DND-41 (cell line): Measurements from ENCODE around the gene NHERF2.

ENCODE experiments used
- ATAC-seq: fragments of 200-7000 bp; cut with Tn5 transposase; 3 replicates; pipeline ENCODE4 v1.9.1; 2021; ENCODE audit warnings: low read depth; ENCODE audit not compliant: insufficient read depth
- DNase-seq: peaks from one replicate; pipeline ENCODE4 v3.0.0-alpha.2; 2020
- H2AFZ ChIP-seq: 2 replicates; pipeline ENCODE4 v1.6.0; 2012; ENCODE audit warnings: low read depth, low read length
- H3K27ac ChIP-seq: 2 replicates; pipeline ENCODE4 v1.5.1; 2012; ENCODE audit warnings: low read length, inconsistent platforms
- H3K27me3 ChIP-seq: fragments of 200-600 bp; sonication (generic); 2 replicates; pipeline ENCODE4 v1.6.0; 2012; ENCODE audit warnings: low read length, mild to moderate bottlenecking, inconsistent platforms; ENCODE audit not compliant: insufficient read depth, poor library complexity
- H3K36me3 ChIP-seq: 2 replicates; pipeline ENCODE4 v1.5.1; 2012; ENCODE audit warnings: low read length, inconsistent platforms; ENCODE audit not compliant: insufficient read depth
- H3K4me1 ChIP-seq: 2 replicates; pipeline ENCODE4 v1.5.1; 2012; ENCODE audit warnings: mild to moderate bottlenecking, low read length; ENCODE audit not compliant: insufficient read depth
- H3K4me2 ChIP-seq: 2 replicates; pipeline ENCODE4 v1.6.0; 2012; ENCODE audit warnings: mild to moderate bottlenecking, moderate library complexity, low read length, inconsistent platforms; ENCODE audit not compliant: insufficient read depth
- H3K4me3 ChIP-seq, 2 experiments: fragments of 200-600 bp in 1 of 2; shearing (Covaris generic) in 1 of 2; 2 replicates each; pipeline ENCODE4 v1.5.1; 2012 to 2016; ENCODE audit warnings: inconsistent platforms in 2 of 2, low read length in 2 of 2, mild to moderate bottlenecking in 2 of 2, low read depth in 1 of 2, moderate library complexity in 1 of 2
- H3K79me2 ChIP-seq: 2 replicates; pipeline ENCODE4 v1.6.0; 2012; ENCODE audit warnings: low read length, inconsistent platforms; ENCODE audit not compliant: insufficient read depth
- H3K9ac ChIP-seq: 2 replicates; pipeline ENCODE4 v1.6.0; 2012; ENCODE audit warnings: low read depth, mild to moderate bottlenecking, inconsistent platforms, low read length, moderate library complexity
- H3K9me3 ChIP-seq: 2 replicates; pipeline ENCODE4 v1.5.1; 2012; ENCODE audit warnings: low read length, moderate library complexity, mild to moderate bottlenecking, inconsistent platforms; ENCODE audit not compliant: insufficient read depth, severe bottlenecking
- H4K20me1 ChIP-seq: 2 replicates; pipeline ENCODE4 v1.6.0; 2012; ENCODE audit warnings: low read length; ENCODE audit not compliant: insufficient read depth
- EZH2 ChIP-seq: IDR thresholded peaks from 3 replicates; pipeline ENCODE4 v1.6.1; 2012; ENCODE audit warnings: borderline replicate concordance, low read depth, mild to moderate bottlenecking, moderate library complexity, low read length, inconsistent platforms; ENCODE audit not compliant: severe bottlenecking
- TF ChIP-seq, protein P1 (sequence below): IDR thresholded peaks from 2 replicates; pipeline ENCODE4 v1.5.1; 2012; ENCODE audit warnings: borderline replicate concordance, low read length, moderate library complexity, mild to moderate bottlenecking; ENCODE audit not compliant: poor library complexity, severe bottlenecking; ENCODE audit errors: extremely low read depth

The NHERF2 gene

DNA sequence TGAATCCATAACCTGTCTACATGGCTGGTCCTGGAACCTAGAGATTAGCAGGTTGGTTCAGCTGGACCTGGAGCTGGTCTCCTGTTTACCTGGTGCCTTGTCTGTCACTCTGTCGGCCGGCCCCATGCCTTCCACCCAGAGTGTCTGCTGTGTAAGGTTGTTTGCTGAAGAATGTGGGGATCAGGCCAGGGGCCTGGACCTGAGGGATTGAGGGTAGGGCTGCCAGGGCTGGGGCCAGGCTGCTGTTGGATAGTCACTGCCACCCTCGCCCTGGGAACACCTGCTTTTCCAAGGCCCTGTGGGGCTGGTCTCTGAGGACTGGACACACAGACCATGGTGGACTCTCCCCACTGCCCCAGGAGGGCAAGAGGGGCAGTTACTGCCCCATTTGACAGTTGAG, 1.4 kb downstream of the NHERF2 start:
- H2AFZ ChIP-seq, result no peak overlapping the region
- peaks cover 10% of the 10 kb centered on the region for H4K20me1 ChIP-seq
- H3K27me3 ChIP-seq, result peaks cover 33% of the 10 kb centered on the region
- no peak for TF ChIP-seq EZH2
- TF ChIP-seq, protein P1, sequence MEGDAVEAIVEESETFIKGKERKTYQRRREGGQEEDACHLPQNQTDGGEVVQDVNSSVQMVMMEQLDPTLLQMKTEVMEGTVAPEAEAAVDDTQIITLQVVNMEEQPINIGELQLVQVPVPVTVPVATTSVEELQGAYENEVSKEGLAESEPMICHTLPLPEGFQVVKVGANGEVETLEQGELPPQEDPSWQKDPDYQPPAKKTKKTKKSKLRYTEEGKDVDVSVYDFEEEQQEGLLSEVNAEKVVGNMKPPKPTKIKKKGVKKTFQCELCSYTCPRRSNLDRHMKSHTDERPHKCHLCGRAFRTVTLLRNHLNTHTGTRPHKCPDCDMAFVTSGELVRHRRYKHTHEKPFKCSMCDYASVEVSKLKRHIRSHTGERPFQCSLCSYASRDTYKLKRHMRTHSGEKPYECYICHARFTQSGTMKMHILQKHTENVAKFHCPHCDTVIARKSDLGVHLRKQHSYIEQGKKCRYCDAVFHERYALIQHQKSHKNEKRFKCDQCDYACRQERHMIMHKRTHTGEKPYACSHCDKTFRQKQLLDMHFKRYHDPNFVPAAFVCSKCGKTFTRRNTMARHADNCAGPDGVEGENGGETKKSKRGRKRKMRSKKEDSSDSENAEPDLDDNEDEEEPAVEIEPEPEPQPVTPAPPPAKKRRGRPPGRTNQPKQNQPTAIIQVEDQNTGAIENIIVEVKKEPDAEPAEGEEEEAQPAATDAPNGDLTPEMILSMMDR, result no peak
- H3K9me3 ChIP-seq, result no peaks in the 10 kb centered on the region
- no peak overlapping the region for H3K27ac ChIP-seq
- H3K9ac ChIP-seq, result no peak overlapping the region
- DNase-seq, result no peak
- peaks cover 11% of the 10 kb centered on the region for H3K4me1 ChIP-seq
- H3K4me3 ChIP-seq, result no peak overlapping the region
- no peak overlapping the region for H3K4me2 ChIP-seq
- ATAC-seq, result no peak
- H3K36me3 ChIP-seq, result no peaks in the 10 kb centered on the region
- no peaks in the 10 kb centered on the region for H3K79me2 ChIP-seq

DNA sequence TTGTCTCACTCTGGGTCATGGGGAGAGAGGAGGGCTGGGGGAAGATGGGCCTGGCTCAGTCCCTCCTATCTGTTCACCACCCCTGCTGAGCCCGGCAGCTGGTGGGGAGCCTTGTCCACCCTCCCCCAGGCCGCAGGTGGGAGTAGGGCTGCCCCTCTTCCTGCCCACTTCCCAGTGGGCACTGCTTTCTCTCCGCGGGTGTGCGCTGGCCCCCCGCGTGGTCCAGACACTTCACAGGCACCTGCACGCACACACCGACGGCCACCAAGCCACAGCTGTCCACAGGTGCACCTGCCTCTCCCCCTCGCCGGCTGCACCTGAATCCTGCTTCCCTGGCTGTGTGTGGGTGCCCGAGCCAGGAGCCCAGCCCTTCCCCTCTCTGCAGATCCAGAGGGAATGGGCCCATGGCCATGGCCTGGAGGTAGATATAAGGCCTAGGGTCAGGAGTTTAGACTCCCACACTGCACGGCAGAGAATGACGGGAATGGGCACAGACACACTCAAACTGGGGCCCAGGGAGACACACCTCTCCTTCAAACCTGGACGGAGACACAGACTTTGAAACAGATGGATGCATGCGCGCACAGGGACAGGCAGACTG, 2.0 kb downstream of the NHERF2 start:
- H3K9me3 ChIP-seq, result no peaks in the 10 kb centered on the region
- DNase-seq (no peak), ATAC-seq (no peak)
- no peak overlapping the region for H2AFZ ChIP-seq
- H3K36me3 ChIP-seq, result no peaks in the 10 kb centered on the region
- H3K79me2 ChIP-seq, result no peaks in the 10 kb centered on the region
- H3K9ac ChIP-seq, result no peak overlapping the region
- H3K4me2 ChIP-seq, result no peak overlapping the region
- no peak for TF ChIP-seq EZH2
- TF ChIP-seq, protein P1, result no peak
- peaks cover 10% of the 10 kb centered on the region for H4K20me1 ChIP-seq
- no peak overlapping the region for H3K27ac ChIP-seq
- no peak overlapping the region for H3K4me3 ChIP-seq
- H3K27me3 ChIP-seq, result peaks cover 33% of the 10 kb centered on the region
- peaks cover 6% of the 10 kb centered on the region for H3K4me1 ChIP-seq

DNA sequence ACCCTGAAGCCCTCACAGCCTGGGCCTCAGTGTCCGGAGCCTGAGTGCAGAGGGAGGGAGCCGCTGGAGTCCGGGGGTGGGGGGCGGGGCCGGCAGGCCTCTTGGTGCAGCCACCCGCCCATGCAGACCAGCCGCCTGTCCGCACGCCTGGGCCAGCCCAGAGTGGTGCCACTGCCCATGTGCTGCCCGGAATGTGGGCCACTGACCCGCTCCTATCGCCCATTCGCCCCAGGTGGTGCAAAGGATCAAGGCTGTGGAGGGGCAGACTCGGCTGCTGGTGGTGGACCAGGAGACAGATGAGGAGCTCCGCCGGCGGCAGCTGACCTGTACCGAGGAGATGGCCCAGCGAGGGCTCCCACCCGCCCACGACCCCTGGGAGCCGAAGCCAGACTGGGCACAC, 2.6 kb downstream of the NHERF2 start:
- peaks cover 10% of the 10 kb centered on the region for H4K20me1 ChIP-seq
- no peaks in the 10 kb centered on the region for H3K79me2 ChIP-seq
- H3K4me1 ChIP-seq, result peaks cover 2% of the 10 kb centered on the region; the same call in 1 of the 2 replicates
- no peak for ATAC-seq
- H3K27me3 ChIP-seq, result peaks cover 33% of the 10 kb centered on the region
- no peak overlapping the region for H3K4me2 ChIP-seq
- H3K36me3 ChIP-seq, result no peaks in the 10 kb centered on the region
- H2AFZ ChIP-seq, result no peak overlapping the region
- DNase-seq, result no peak
- H3K9ac ChIP-seq, result no peak overlapping the region
- TF ChIP-seq, protein P1, result no peak
- no peak for TF ChIP-seq EZH2
- H3K9me3 ChIP-seq, result no peaks in the 10 kb centered on the region
- no peak overlapping the region for H3K4me3 ChIP-seq
- no peak overlapping the region for H3K27ac ChIP-seq
